ENCODE results near the gene ASIC4. TPM values are rescaled to one million over a fixed set of nuclear protein-coding genes. Genes with fewer than 3 reads are reported as not detected.

ASIC4 gene
- total and polyA plus RNA-seq, 9 of the 15 experiments (the other 6 are each of a cell fraction or from before 2014, with no cell fraction given), result 0.07 to 19.2 (median 4.8) TPM

- TF ChIP-seq RBM14 (IDR thresholded peaks at IDR 0.05; ENCODE audit: borderline replicate concordance, insufficient read depth, low read depth, low read length) (no peak), MECOM (CRISPR knock-in tag; IDR thresholded peaks at IDR 0.05) (no peak), CREM (IDR thresholded peaks at IDR 0.05; ENCODE audit: low read depth) (peak; percentile 90), ZNF512 (tag; IDR thresholded peaks at IDR 0.05) (no peak), KDM4B (IDR thresholded peaks at IDR 0.05; ENCODE audit: borderline replicate concordance in 2 of 2, low read depth in 1 of 2) (0 out of 4 replicates have a peak, but pooled peaks of 1 of the 2 experiments have one; percentile 8), SRSF3 (IDR thresholded peaks at IDR 0.05; ENCODE audit: insufficient read depth, low read length) (no peak), BCLAF1 (IDR thresholded peaks at IDR 0.05; ENCODE audit: borderline replicate concordance in 1 of 2, control insufficient read depth in 1 of 2, low read depth in 2 of 2, low read length in 1 of 2) (no peak), FOSL1 (tag; conservative IDR thresholded peaks at IDR 0.05) (peak; percentile 88), ZNF354B (CRISPR knock-in tag; IDR thresholded peaks at IDR 0.05) (no peak), POLR2AphosphoS2 (IDR thresholded peaks at IDR 0.05; ENCODE audit: low read length) (no peak), ZNF175 (CRISPR knock-in tag; IDR thresholded peaks at IDR 0.05; ENCODE audit: low read depth) (no peak), IRF9 (tag; IDR thresholded peaks at IDR 0.05) (no peak), MED1 (CRISPR knock-in tag; IDR thresholded peaks at IDR 0.05; ENCODE audit: borderline replicate concordance) (no peak), RCOR1 (IDR thresholded peaks at IDR 0.05; ENCODE audit: borderline replicate concordance in 1 of 2, low read depth in 2 of 2, low read length in 2 of 2) (peak in 1 of 2 experiments; percentile 81; a peak in 2 of 4 replicates), ZNF324 (CRISPR knock-in tag; IDR thresholded peaks at IDR 0.05) (no peak), ZNF644 (tag; IDR thresholded peaks at IDR 0.05; ENCODE audit: low read depth) (peak; percentile 73)
These were observed 57.3 kb downstream of the ASIC4 start, which contains the start of gene OBSL1 (continued) for GRCh38 chr2:219571311-219572236.

All from K562 (cell line).